A549 (cell line): Measurements from ENCODE around the gene SCYL1. TPM values are rescaled to one million over a fixed set of nuclear protein-coding genes. Genes with fewer than 3 reads are reported as not detected.
A peak's percentile ranks its signal among the peaks of the same experiment; 100 is the strongest.

ENCODE experiments used
- ATAC-seq, 2 experiments: fragments of 200-7000 bp in 1 of 2; fragments of >200 bp in 1 of 2; cut with Nextera tagmentation in 1 of 2; cut with Tn5 transposase in 1 of 2; 3 replicates each; pipeline versions ENCODE4 v1.8.0 to v1.9.1; 2018 to 2020; ENCODE audit warnings: mild to moderate bottlenecking in 1 of 2, moderate library complexity in 1 of 2
- CTCF ChIA-PET: fragments of 300-600 bp; sonication (Branson Sonifier 250); formaldehyde crosslinking; extraction: SDS; loops from one replicate; lab custom pipeline; 2021; ENCODE audit warnings: antibody characterized with exemption, inconsistent platforms; lab: Yijun Ruan, JAX
- POLR2A ChIA-PET: fragments of 350-600 bp; formaldehyde crosslinking; extraction: SDS; loops from one replicate; lab custom pipeline; 2021; ENCODE audit warnings: antibody characterized with exemption, inconsistent platforms; lab: Yijun Ruan, JAX
- DNase-seq, 2 experiments: peaks; one replicate each; pipeline versions ENCODE4 v3.0.0 to v3.0.0-alpha.2; 2011 to 2016; ENCODE audit warnings: low read depth in 1 of 2, low spot score in 1 of 2
- FAIRE-seq: peaks from 2 replicates; lab custom pipeline; 2011; peaks lifted over from hg19 to GRCh38; lab: Jason Lieb, UNC
- H3K27ac ChIP-seq, 2 experiments: fragments of >200 bp; sonication (Bioruptor Twin); formaldehyde crosslinking; 3 replicates each; pipeline ENCODE4 v1.5.1; 2016 to 2017
- H3K4me1 ChIP-seq: fragments of >200 bp; sonication (Bioruptor Twin); formaldehyde crosslinking; 3 replicates; pipeline ENCODE4 v1.6.1; 2016
- H3K4me2 ChIP-seq: fragments of >200 bp; sonication (Bioruptor Twin); formaldehyde crosslinking; 3 replicates; pipeline ENCODE4 v1.6.1; 2016
- H3K4me3 ChIP-seq: fragments of >200 bp; sonication (Bioruptor Twin); formaldehyde crosslinking; 3 replicates; pipeline ENCODE4 v1.5.1; 2016
- H3K9me3 ChIP-seq: fragments of >200 bp; sonication (Bioruptor Twin); formaldehyde crosslinking; 3 replicates; pipeline ENCODE4 v1.6.1; 2016
- CBX2 ChIP-seq: fragments of 200-600 bp; sonication (generic); IDR thresholded peaks from 2 replicates; pipeline ENCODE4 v1.6.1; 2016; ENCODE audit warnings: low read depth, mild to moderate bottlenecking, borderline replicate concordance
- CBX8 ChIP-seq: fragments of 200-600 bp; sonication (generic); IDR thresholded peaks from 2 replicates; pipeline ENCODE4 v1.6.1; 2016
- E2F6 ChIP-seq: IDR thresholded peaks from 2 replicates; pipeline ENCODE4 v1.6.1; 2012; ENCODE audit warnings: low read depth, borderline replicate concordance
- ELK1 ChIP-seq: fragments of 150-350 bp; IDR thresholded peaks from 2 replicates; pipeline ENCODE4 v1.6.1; 2014; ENCODE audit warnings: low read depth, mild to moderate bottlenecking, low read length
- ESRRA ChIP-seq: fragments of 150-350 bp; IDR thresholded peaks from 2 replicates; pipeline ENCODE4 v1.6.1; 2014; ENCODE audit warnings: mild to moderate bottlenecking, low read length, borderline replicate concordance
- FOSB ChIP-seq: fragments of 250-450 bp; sonication (Bioruptor Pico); IDR thresholded peaks from 2 replicates; pipeline ENCODE4 v1.5.0; 2020; ENCODE audit warnings: mild to moderate bottlenecking, moderate library complexity
- FOXS1 ChIP-seq: fragments of 250-450 bp; sonication (Bioruptor Pico); IDR thresholded peaks from 2 replicates; pipeline ENCODE4 v1.5.0; 2020; ENCODE audit warnings: mild to moderate bottlenecking, moderate library complexity
- GATA3 ChIP-seq: IDR thresholded peaks from 2 replicates; pipeline ENCODE4 v1.6.1; 2012; ENCODE audit warnings: borderline replicate concordance
- HMGXB4 ChIP-seq: fragments of 250-450 bp; sonication (Bioruptor Pico); IDR thresholded peaks from 2 replicates; pipeline ENCODE4 v1.5.0; 2021; ENCODE audit warnings: mild to moderate bottlenecking, moderate library complexity, borderline replicate concordance
- HOXA7 ChIP-seq: fragments of 250-450 bp; sonication (Bioruptor Pico); IDR thresholded peaks from 2 replicates; pipeline ENCODE4 v1.5.0; 2020; ENCODE audit warnings: mild to moderate bottlenecking, moderate library complexity
- HOXB5 ChIP-seq: fragments of 250-450 bp; sonication (Bioruptor Pico); IDR thresholded peaks from 2 replicates; pipeline ENCODE4 v1.5.0; 2020; ENCODE audit warnings: mild to moderate bottlenecking, moderate library complexity
- JUN ChIP-seq, 2 experiments: fragments of >200 bp; sonication (Bioruptor Twin); formaldehyde crosslinking; IDR thresholded peaks; 2 replicates in 1 of 2; 3 replicates in 1 of 2; pipeline ENCODE4 v1.6.1; 2016 to 2017
- MAX ChIP-seq: IDR thresholded peaks from 2 replicates; pipeline ENCODE4 v1.6.1; 2012
- NFE2L2 ChIP-seq: fragments of 150-350 bp; conservative IDR thresholded peaks from 2 replicates; pipeline ENCODE4 v1.6.1; 2014; ENCODE audit warnings: low read length
- PBX3 ChIP-seq: IDR thresholded peaks from 2 replicates; pipeline ENCODE4 v1.6.1; 2012
- PHF8 ChIP-seq: fragments of 200-600 bp; sonication (generic); IDR thresholded peaks from 2 replicates; pipeline ENCODE4 v1.6.1; 2016; ENCODE audit warnings: low read depth, mild to moderate bottlenecking, antibody characterized with exemption, moderate library complexity, borderline replicate concordance
- POLR2AphosphoS2 ChIP-seq: conservative IDR thresholded peaks from 2 replicates; pipeline ENCODE4 v1.6.1; 2012; ENCODE audit warnings: low read length, improper control_type of control experiment, inconsistent platforms
- RAD21 ChIP-seq, 2 experiments: fragments of >200 bp in 1 of 2; sonication (Bioruptor Twin) in 1 of 2; formaldehyde crosslinking in 1 of 2; IDR thresholded peaks in 1 of 2; conservative IDR thresholded peaks in 1 of 2; 2 replicates in 1 of 2; 3 replicates in 1 of 2; pipeline ENCODE4 v1.6.1; 2012 to 2018; ENCODE audit warnings: inconsistent platforms in 1 of 2
- RARB ChIP-seq: fragments of 250-450 bp; sonication (Bioruptor Pico); IDR thresholded peaks from 2 replicates; pipeline ENCODE4 v1.8.0; 2021; ENCODE audit warnings: mild to moderate bottlenecking, moderate library complexity
- REST ChIP-seq: fragments of 200-600 bp; sonication (generic); IDR thresholded peaks from 2 replicates; pipeline ENCODE4 v1.6.1; 2016; ENCODE audit warnings: antibody characterized with exemption, mild to moderate bottlenecking, moderate library complexity
- RNF2 ChIP-seq: fragments of 200-600 bp; sonication (generic); IDR thresholded peaks from 2 replicates; pipeline ENCODE4 v1.6.1; 2016; ENCODE audit warnings: low read depth, mild to moderate bottlenecking, antibody characterized with exemption, moderate library complexity, borderline replicate concordance
- TFCP2L1 ChIP-seq: fragments of 250-450 bp; sonication (Bioruptor Pico); IDR thresholded peaks from 2 replicates; pipeline ENCODE4 v1.5.0; 2021; ENCODE audit warnings: mild to moderate bottlenecking
- TP53 ChIP-seq: fragments of 250-450 bp; sonication (Bioruptor Pico); IDR thresholded peaks from 2 replicates; pipeline ENCODE4 v1.5.0; 2021; ENCODE audit warnings: mild to moderate bottlenecking, moderate library complexity
- ZC3H11A ChIP-seq: fragments of 450-650 bp; IDR thresholded peaks from 2 replicates; pipeline ENCODE4 v1.6.1; 2014; ENCODE audit warnings: antibody characterized with exemption, mild to moderate bottlenecking
- ZFP36 ChIP-seq: fragments of 450-650 bp; IDR thresholded peaks from 2 replicates; pipeline ENCODE4 v1.6.1; 2014; ENCODE audit warnings: borderline replicate concordance; ENCODE audit not compliant: partially characterized antibody
- WGBS: methylation state at CpG from one replicate; pipeline ENCODE4 v1.1.6; 2017; ENCODE audit errors: missing lambda C conversion rate; 5-methylcytosine and 5-hydroxymethylcytosine counted together
- polyA plus RNA-seq, 4 experiments: library from polyadenylated mRNA; depleted of rRNA in 3 of 4; stranded (reverse); fragments of >200 nt; fragmentation: RNase III in 1 of 4; extraction: RNeasy Plus Mini Kit Qiagen cat#74134 plus additional on column Dnase treatment in 1 of 4; gene quantifications; 2 replicates in 3 of 4; 3 replicates in 1 of 4; pipeline ENCODE4 v1.2.3, GENCODE V29; 2011 to 2017

SCYL1 gene
- polyA plus RNA-seq, 2 of the 4 experiments (the other 2 are of a cell fraction), result 30.8 to 46.8 TPM

- 2% methylated on average over 3 of the region's 3 CpGs for WGBS
- ATAC-seq (no peak), DNase-seq (no peak), FAIRE-seq (no peak)
- ChIA-PET CTCF (interaction anchor here (2.6 to 30.0 kb wide), 3 partner anchors 17 to 86 kb away, joined by 8 to 947 read pairs (median 159); no protein-coding TSS in a partner anchor), POLR2A (interaction anchor here (0.6 to 26.7 kb wide), 8 partner anchors 14 to 1871 kb away, joined by 3 to 1006 read pairs (median 202); partner anchors contain the start of genes NEAT1 and TIGD3)
- H3K4me3 ChIP-seq, result peak overlapping the region; percentile 90
- H3K9me3 ChIP-seq, result no peaks in the 10 kb centered on the region
- H3K4me2 ChIP-seq, result peak overlapping the region; percentile 84
- peak overlapping the region; percentile 89 to 100 for H3K27ac ChIP-seq
- peaks cover 15% of the 10 kb centered on the region for H3K4me1 ChIP-seq
- TF ChIP-seq HOXB5 (CRISPR knock-in tag) (no peak), E2F6 (no peak), JUN (IDR thresholded peaks at IDR 0.05) (peak in 1 of 2 experiments; percentile 50; a peak in 1 of 5 replicates), FOXS1 (0 out of 2 replicates have a peak, but pooled peaks have one; percentile 21), RARB (peak; percentile 54), NFE2L2 (no peak), HOXA7 (peak; percentile 88; the same call in 1 of the 2 replicates), GATA3 (0 out of 2 replicates have a peak, but pooled peaks have one; percentile 9), MAX (0 out of 2 replicates have a peak, but pooled peaks have one; percentile 12), HMGXB4 (peak; percentile 84), PHF8 (peak; percentile 19; the same call in 1 of the 2 replicates), ZC3H11A (no peak)
Observed at GRCh38 chr11:65503368-65503948, 21.4 kb upstream of the SCYL1 start.

GRCh38 chr11:65503949-65504673, 20.8 kb upstream of the SCYL1 start:
- Histone ChIP-seq H3K4me3 (peak overlapping the region; percentile 90), H3K27ac (peak overlapping the region; percentile 89 to 100), H3K9me3 (no peaks in the 10 kb centered on the region), H3K4me1 (peaks cover 20% of the 10 kb centered on the region), H3K4me2 (peak overlapping the region; percentile 84)
- ATAC-seq, result no peak
- ChIA-PET CTCF (interaction anchor here (1.1 to 30.0 kb wide), 6 partner anchors 14 to 86 kb away, joined by 3 to 947 read pairs (median 51); partner anchors contain the start of gene NEAT1), POLR2A (interaction anchor here (0.6 to 26.7 kb wide), 10 partner anchors 14 to 1871 kb away, joined by 3 to 1006 read pairs (median 8); partner anchors contain the start of genes NEAT1 and TIGD3)
- DNase-seq, result peak in 1 of 2 experiments; percentile 70
- 0% methylated on average over 3 of the region's 3 CpGs for WGBS
- FAIRE-seq, result no peak
- TF ChIP-seq TFCP2L1 (CRISPR knock-in tag) (peak; percentile 98), RARB (peak; percentile 94), PHF8 (peak; percentile 13; the same call in 1 of the 2 replicates), REST (peak; percentile 45), TP53 (CRISPR knock-in tag) (peak; percentile 81; the same call in 1 of the 2 replicates), RNF2 (no peak), GATA3 (no peak), NFE2L2 (no peak), CBX8 (no peak), ESRRA (no peak), POLR2AphosphoS2 (peak; percentile 95), CBX2 (no peak), RAD21 (conservative IDR thresholded peaks at IDR 0.05 in 1 of 2, IDR thresholded peaks at IDR 0.05 in 1 of 2) (no peak), ELK1 (no peak), PBX3 (no peak; the same call in 1 of the 2 replicates), FOSB (CRISPR knock-in tag) (peak; percentile 97), ZFP36 (no peak)
